Measurements from ENCODE around the gene DDIT3.

The DDIT3 gene

GRCh38 chr12:57490126-57490525 lies 30.2 kb downstream of the DDIT3 start:
- TF ChIP-seq CTCF (IDR thresholded peaks at IDR 0.05; ENCODE audit: low read depth, low read length) = no peak
- in situ Hi-C loops (cut with HindIII; ENCODE audit: low sequenced_read_pairs) = no loop called here
- no peak overlapping the region for H3K4me3 ChIP-seq (ENCODE audit: low read depth, low read length)
- DNase-seq (ENCODE audit: low read depth, low spot score) = no peak

- in situ Hi-C loops (cut with HindIII; ENCODE audit: low sequenced_read_pairs) = no loop called here
- H3K4me3 ChIP-seq (ENCODE audit: low read depth, low read length) = peak overlapping the region; percentile 100
Observed at GRCh38 chr12:57489157-57489641, 31.1 kb downstream of the DDIT3 start.

GRCh38 chr12:57488402-57489156 lies 31.7 kb downstream of the DDIT3 start:
- no peak for DNase-seq (ENCODE audit: low read depth, low spot score)
- TF ChIP-seq CTCF (IDR thresholded peaks at IDR 0.05; ENCODE audit: low read depth, low read length) = no peak
- in situ Hi-C loops (cut with HindIII; ENCODE audit: low sequenced_read_pairs) = no loop called here
- peak overlapping the region; percentile 100 for H3K4me3 ChIP-seq (ENCODE audit: low read depth, low read length)

More at GRCh38 chr12:57489157-57489641, 31.1 kb downstream of the DDIT3 start:
- no peak for TF ChIP-seq CTCF (IDR thresholded peaks at IDR 0.05; ENCODE audit: low read depth, low read length)
- no peak for DNase-seq (ENCODE audit: low read depth, low spot score)

- in situ Hi-C loops (cut with HindIII; ENCODE audit: low sequenced_read_pairs) = no loop called here
- peak within 1 kb of the TSS; percentile 100 for H3K4me3 ChIP-seq (ENCODE audit: low read depth, low read length)
- no peak for TF ChIP-seq CTCF (IDR thresholded peaks at IDR 0.05; ENCODE audit: low read depth, low read length)
- DNase-seq (ENCODE audit: low read depth, low spot score) = peak; percentile 97
Observed at GRCh38 chr12:57487597-57488401, 32.5 kb downstream of the DDIT3 start, which contains the start of gene MARS1. Gene MARS1, plus strand, starts transcription at chr12:57488068. Its CDS starts 23 bp downstream, at chr12:57488091.

GRCh38 chr12:57487055-57487596 lies 33.2 kb downstream of the DDIT3 start:
- in situ Hi-C loops (cut with HindIII; ENCODE audit: low sequenced_read_pairs) = no loop called here
- DNase-seq (ENCODE audit: low read depth, low spot score) = no peak
- peak overlapping the region; percentile 100 for H3K4me3 ChIP-seq (ENCODE audit: low read depth, low read length)
- no peak for TF ChIP-seq CTCF (IDR thresholded peaks at IDR 0.05; ENCODE audit: low read depth, low read length)

- in situ Hi-C loops (cut with HindIII; ENCODE audit: low sequenced_read_pairs) = no loop called here
- DNase-seq (ENCODE audit: low read depth, low spot score) = no peak
- H3K4me3 ChIP-seq (ENCODE audit: low read depth, low read length) = no peak overlapping the region
- no peak for TF ChIP-seq CTCF (IDR thresholded peaks at IDR 0.05; ENCODE audit: low read depth, low read length)
Observed at GRCh38 chr12:57485695-57486094, 34.6 kb downstream of the DDIT3 start.

Measured in astrocyte of the spinal cord (primary cell).